Mucosa of descending colon (tissue), 3 donors: Measurements from ENCODE around the gene DHX30. TPM values are rescaled to one million over a fixed set of nuclear protein-coding genes. Genes with fewer than 3 reads are reported as not detected.

Source experiments
- ATAC-seq: fragments of 200-7000 bp; cut with Tn5 transposase; one replicate; pipeline ENCODE4 v1.9.1; 2020; ENCODE audit warnings: mild to moderate bottlenecking, moderate library complexity
- DNase-seq, 3 donors: peaks; one replicate each; pipeline ENCODE4 v3.0.0-alpha.2; 2020
- H3K36me3 ChIP-seq: fragments of 200-600 bp; one replicate; pipeline ENCODE4 v1.8.0; 2021; ENCODE audit warnings: low read depth, mild to moderate bottlenecking
- H3K4me1 ChIP-seq: fragments of 200-600 bp; one replicate; pipeline ENCODE4 v1.8.0; 2021; ENCODE audit warnings: low read depth, mild to moderate bottlenecking
- H3K4me3 ChIP-seq: fragments of 200-600 bp; one replicate; pipeline ENCODE4 v1.8.0; 2021; ENCODE audit warnings: mild to moderate bottlenecking
- H3K9me3 ChIP-seq: fragments of 200-600 bp; one replicate; pipeline ENCODE4 v1.8.0; 2021; ENCODE audit warnings: mild to moderate bottlenecking
- intact Hi-C, 2 donors: fragments of 100-400 bp; cut with DNase I in 1 of 2; cut with micrococcal nuclease in 1 of 2; formaldehyde crosslinking; loops; one replicate each; pipeline versions ENCODE4 v1.11.0 to v1.11.1; 2022; cut with DNase I, micrococcal nuclease
- total RNA-seq, 3 donors: library from RNA; stranded (reverse); fragmentation: NEBNext Ultra II Directional in 2 of 3; extraction: Animal tissue kit (Norgen Biotek cat#: 25700) in 2 of 3; gene quantifications; one replicate each; pipeline versions ENCODE4 v1.2.1 to v1.2.4, GENCODE V29; 2021 to 2023
- TF ChIP-seq, protein P1 (sequence below): fragments of 200-600 bp; IDR thresholded peaks from one replicate; pipeline ENCODE4 v1.8.0; 2022; ENCODE audit warnings: antibody characterized with exemption, mild to moderate bottlenecking
- donor health status: DM: no; HTN: no; CAD: no; lungs with moderate emphysema.
- donor health status: DM: no; HTN: no; CAD: no.
- donor health status: DM: no; HTN: yes; CAD: no.

The DHX30 gene
- total RNA-seq, 3 donors from 2014 or later: 44.5 to 65.3 (median 45.7) TPM

DNA sequence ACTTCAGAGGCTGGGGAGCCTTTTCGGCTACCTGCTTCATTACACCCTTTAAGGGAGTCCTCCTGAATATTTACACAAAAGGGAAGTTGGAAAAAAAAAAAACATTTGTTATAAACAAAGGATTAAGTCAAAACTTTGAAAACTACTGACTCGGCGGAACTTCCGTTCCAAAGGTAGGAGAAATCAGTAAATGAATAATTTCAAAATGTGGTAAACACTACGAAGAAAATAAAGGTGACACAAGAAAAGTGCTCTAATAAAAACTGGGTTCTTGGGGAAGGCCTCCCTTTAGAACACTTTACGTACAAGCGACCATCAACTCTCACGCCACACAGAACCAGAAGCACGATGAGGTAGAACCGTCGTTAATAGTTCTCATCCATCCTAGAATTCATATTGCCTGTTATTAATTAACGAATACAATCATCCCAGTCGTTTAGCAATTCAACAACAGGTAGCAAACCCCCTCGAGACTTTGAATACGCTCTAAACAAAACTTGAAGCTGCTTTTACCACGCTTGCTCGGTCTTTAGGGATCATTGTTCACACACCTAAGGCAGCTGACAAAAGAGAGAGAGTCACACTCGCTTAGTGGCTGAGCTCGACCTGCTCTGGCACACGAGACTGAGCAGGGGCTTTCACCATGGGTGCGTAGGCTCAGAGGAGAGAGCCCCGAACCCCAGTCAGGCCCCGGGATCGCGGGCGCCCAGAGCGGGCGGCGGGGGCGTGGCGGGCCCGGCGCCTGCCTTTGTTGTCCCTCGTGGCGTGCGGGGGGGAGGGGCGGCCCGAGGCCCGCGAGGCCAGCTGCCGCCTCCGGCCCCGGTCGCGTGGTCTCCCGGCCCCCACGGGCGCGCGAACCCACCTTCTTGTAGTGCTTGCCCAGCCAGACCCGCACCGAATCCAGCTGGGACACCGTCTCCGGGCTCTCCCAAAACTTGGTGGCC lies 21.9 kb upstream of the DHX30 start:
- ATAC-seq (peak; percentile 74), DNase-seq (peak; percentile 80 to 86 (median 84))
- TF ChIP-seq, protein P1, sequence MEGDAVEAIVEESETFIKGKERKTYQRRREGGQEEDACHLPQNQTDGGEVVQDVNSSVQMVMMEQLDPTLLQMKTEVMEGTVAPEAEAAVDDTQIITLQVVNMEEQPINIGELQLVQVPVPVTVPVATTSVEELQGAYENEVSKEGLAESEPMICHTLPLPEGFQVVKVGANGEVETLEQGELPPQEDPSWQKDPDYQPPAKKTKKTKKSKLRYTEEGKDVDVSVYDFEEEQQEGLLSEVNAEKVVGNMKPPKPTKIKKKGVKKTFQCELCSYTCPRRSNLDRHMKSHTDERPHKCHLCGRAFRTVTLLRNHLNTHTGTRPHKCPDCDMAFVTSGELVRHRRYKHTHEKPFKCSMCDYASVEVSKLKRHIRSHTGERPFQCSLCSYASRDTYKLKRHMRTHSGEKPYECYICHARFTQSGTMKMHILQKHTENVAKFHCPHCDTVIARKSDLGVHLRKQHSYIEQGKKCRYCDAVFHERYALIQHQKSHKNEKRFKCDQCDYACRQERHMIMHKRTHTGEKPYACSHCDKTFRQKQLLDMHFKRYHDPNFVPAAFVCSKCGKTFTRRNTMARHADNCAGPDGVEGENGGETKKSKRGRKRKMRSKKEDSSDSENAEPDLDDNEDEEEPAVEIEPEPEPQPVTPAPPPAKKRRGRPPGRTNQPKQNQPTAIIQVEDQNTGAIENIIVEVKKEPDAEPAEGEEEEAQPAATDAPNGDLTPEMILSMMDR: no peak
- intact Hi-C loops: no loop called here
- Histone ChIP-seq H3K4me3 (peak overlapping the region; percentile 89), H3K36me3 (no peaks in the 10 kb centered on the region), H3K9me3 (no peaks in the 10 kb centered on the region), H3K4me1 (peaks cover 13% of the 10 kb centered on the region)

DNA sequence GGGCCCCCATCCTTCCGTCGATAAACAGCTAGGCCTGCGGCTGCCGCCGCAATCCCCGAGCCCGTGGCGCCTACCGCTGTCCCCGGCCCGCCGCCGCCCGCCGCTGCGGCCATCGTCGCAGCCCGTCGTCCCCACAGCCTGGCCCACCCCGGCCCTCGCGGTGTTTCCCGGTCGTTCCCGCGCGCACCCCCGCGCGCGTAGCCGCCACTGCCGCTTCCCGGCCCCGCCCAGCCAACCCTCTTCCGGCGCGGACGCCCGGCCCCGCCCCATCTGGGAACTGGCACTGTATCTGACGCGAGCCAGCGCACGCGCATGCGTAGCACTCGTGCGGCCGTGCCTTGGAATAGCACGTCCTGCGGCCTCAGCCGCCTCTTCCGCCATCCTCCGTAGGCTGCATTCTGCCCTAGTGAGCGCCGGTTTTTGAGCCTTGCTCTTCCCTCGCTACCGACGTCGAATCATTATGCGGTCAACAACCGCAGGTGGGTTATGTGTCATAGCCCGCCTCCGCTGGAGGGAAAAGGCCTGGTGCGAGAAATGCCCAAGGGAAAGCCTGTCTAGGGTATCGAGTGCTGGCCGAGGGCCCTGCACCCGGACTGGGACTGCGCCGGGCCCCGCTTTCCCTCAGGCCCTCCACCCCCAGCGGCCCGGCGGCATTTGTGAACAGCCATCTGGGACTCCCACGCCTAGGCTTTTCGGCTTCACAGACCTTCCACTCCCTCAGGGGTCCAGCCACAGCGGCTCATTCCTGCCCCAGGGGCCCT lies 21.1 kb upstream of the DHX30 start, which contains the start of gene SMARCC1:
SMARCC1 (minus strand) TSS at position 209 of the 761 bp plus-strand sequence; CDS start at position 113, 96 bp downstream.
- intact Hi-C loops: no loop called here
- Histone ChIP-seq H3K4me3 (peak within 1 kb of the TSS; percentile 89), H3K9me3 (no peaks in the 10 kb centered on the region), H3K36me3 (no peaks in the 10 kb centered on the region), H3K4me1 (peaks cover 13% of the 10 kb centered on the region)
- ATAC-seq (peak; percentile 97), DNase-seq (peak; percentile 98 to 99 (median 99))
- TF ChIP-seq, protein P1: no peak

DNA sequence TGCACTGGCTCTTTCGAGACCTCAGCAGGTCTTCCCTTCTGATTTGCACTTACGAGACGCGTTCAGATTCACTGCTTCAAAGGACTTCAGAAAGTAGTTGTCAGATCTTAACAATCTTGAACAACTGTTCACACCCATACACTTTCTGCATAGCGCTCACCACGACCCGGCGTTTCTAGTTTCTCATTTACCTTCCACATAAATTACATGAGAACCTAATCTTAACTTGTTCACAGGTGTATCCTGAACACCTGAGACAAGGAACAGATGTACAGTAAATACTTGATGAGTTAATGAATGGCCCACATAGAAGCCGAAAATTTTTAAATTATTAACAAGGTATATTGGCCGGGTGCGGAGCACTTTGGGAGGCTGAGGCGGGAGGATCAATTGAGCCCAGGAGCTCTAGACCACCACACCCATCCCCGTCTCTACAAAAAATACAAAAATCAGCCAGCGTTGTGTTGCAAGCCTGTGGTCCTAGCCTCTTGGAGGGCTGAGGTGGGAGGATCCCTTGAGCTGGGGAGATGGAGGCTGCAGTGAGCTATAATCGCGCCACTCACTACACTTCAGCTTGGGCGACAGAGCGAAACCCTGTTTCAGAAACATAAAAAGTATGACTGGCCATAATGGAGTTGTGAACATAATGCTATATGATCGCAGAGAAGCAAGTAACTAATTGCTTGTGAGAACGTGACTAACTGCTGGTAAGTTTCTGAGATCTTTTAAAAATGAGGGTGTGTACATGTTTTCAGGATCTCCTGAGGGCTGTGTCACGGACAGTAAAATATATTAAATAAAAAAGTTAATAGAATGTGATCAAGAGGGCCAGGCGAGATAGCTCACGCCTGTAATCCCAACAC lies 20.3 kb upstream of the DHX30 start:
- intact Hi-C loops: no loop called here
- DNase-seq: no peak

DNA sequence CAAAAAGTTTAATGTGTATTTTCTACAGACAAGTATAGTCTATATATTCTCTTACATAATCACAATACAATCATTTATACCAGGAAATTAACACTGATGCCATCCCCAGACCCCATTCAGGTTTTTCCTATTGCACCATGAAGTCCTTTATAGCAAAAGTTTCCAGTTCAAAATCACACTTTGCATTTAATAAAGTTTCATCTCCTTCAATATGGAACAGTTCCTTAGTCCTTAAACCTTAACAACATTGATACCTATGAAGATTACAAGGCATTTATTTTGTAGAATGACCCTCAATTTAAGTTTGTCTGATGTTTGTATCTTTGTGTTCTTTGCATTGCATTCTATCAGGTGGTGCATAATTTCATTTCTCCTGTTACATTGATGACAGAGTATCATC lies 19.3 kb upstream of the DHX30 start:
- DNase-seq (no peak), ATAC-seq (no peak)
- peaks cover 13% of the 10 kb centered on the region for H3K4me1 ChIP-seq
- no peaks in the 10 kb centered on the region for H3K36me3 ChIP-seq
- no peaks in the 10 kb centered on the region for H3K9me3 ChIP-seq
- no peak overlapping the region for H3K4me3 ChIP-seq
- intact Hi-C loops: no loop called here
- TF ChIP-seq, protein P1: no peak

More for the DNA sequence above, 20.3 kb upstream of the DHX30 start:
- H3K9me3 ChIP-seq: no peaks in the 10 kb centered on the region
- TF ChIP-seq, protein P1: no peak
- no peaks in the 10 kb centered on the region for H3K36me3 ChIP-seq
- peak; percentile 6 for ATAC-seq
- peak overlapping the region; percentile 89 for H3K4me3 ChIP-seq
- peaks cover 13% of the 10 kb centered on the region for H3K4me1 ChIP-seq
